ENCODE measurements around the gene MAPK1. TPM values are rescaled to one million over a fixed set of nuclear protein-coding genes. Genes with fewer than 3 reads are reported as not detected.

Gene MAPK1
- total and polyA plus RNA-seq, 9 of the 15 experiments (the other 6 are each of a cell fraction or from before 2014, with no cell fraction given), result 46.3 to 575 (median 283) TPM

DNA sequence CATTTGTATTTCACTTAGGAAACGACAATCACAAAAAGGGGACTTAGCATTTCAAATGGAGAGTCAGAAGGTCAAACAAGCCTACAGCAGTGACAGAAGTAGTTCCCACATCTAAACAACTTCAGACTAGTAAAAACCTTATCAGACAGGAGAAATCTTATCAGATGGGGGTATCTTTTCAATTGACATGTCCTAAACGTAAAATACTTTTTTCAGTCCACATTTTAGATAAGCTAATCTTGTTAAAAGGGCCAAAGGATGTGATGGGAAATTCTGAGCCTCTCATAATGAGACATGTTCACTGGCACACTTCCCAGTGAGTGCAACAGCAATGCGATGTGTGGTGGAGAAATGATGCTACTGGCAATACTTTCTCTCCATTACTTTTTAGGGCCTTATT is 2.4 kb downstream of the MAPK1 start:
- H3K79me2 ChIP-seq (ENCODE audit: control insufficient read depth, insufficient read depth, low read length), result peaks cover 89% of the 10 kb centered on the region
- peak overlapping the region; percentile 16 for H3K4me2 ChIP-seq (ENCODE audit: insufficient read depth, low read length)
- whole genome bisulfite sequencing (ENCODE audit: insufficient coverage, low coverage, missing lambda C conversion rate), result 27% methylated on average over 3 of the region's 3 CpGs
- H3K27me3 ChIP-seq (ENCODE audit: control insufficient read depth in 2 of 2, insufficient read depth in 2 of 2, low read length in 2 of 2), result no peaks in the 10 kb centered on the region
- peaks cover 68% of the 10 kb centered on the region for H4K20me1 ChIP-seq (replicated peaks; ENCODE audit: control insufficient read depth, insufficient read depth, low read length)
- TF ChIP-seq ZNF253 (CRISPR knock-in tag; conservative IDR thresholded peaks at IDR 0.05) (no peak), E2F1 (CRISPR knock-in tag; IDR thresholded peaks at IDR 0.05) (peak; percentile 44; the same call in 1 of the 2 replicates), ZNF239 (CRISPR knock-in tag; IDR thresholded peaks at IDR 0.05) (no peak), ATF3 (IDR thresholded peaks at IDR 0.05) (no peak), ATF3 (CRISPR knock-in tag; conservative IDR thresholded peaks at IDR 0.05) (peak; percentile 72; the same call in 1 of the 2 replicates)
- TF ChIP-seq, protein P1, sequence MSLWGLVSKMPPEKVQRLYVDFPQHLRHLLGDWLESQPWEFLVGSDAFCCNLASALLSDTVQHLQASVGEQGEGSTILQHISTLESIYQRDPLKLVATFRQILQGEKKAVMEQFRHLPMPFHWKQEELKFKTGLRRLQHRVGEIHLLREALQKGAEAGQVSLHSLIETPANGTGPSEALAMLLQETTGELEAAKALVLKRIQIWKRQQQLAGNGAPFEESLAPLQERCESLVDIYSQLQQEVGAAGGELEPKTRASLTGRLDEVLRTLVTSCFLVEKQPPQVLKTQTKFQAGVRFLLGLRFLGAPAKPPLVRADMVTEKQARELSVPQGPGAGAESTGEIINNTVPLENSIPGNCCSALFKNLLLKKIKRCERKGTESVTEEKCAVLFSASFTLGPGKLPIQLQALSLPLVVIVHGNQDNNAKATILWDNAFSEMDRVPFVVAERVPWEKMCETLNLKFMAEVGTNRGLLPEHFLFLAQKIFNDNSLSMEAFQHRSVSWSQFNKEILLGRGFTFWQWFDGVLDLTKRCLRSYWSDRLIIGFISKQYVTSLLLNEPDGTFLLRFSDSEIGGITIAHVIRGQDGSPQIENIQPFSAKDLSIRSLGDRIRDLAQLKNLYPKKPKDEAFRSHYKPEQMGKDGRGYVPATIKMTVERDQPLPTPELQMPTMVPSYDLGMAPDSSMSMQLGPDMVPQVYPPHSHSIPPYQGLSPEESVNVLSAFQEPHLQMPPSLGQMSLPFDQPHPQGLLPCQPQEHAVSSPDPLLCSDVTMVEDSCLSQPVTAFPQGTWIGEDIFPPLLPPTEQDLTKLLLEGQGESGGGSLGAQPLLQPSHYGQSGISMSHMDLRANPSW (CRISPR knock-in tag; IDR thresholded peaks at IDR 0.05), result 0 out of 2 replicates have a peak, but pooled peaks have one; percentile 27
- peak overlapping the region; percentile 55; the same call in 1 of the 2 replicates for H3K4me3 ChIP-seq
- ATAC-seq (no peak), DNase-seq (ENCODE audit: extremely low read depth in 1 of 4, low spot score in 3 of 4) (peak in 1 of 4 experiments; percentile 82), FAIRE-seq (no peak)
- ChIA-PET POLR2A (interaction anchor here (0.7 to 45.6 kb wide), 7 partner anchors 1 to 168 kb away, joined by 3 to 1351 read pairs (median 5); partner anchors contain the start of gene MAPK1), CTCF (ENCODE audit: low intra/inter-chr PET ratio) (interaction anchor here (1.4 kb wide), 1 partner anchor 12 kb away, joined by 5 read pairs; no protein-coding TSS in a partner anchor)
- peak overlapping the region in 1 of 2 experiments; percentile 74; a peak in 1 of 4 replicates for H3K9ac ChIP-seq (ENCODE audit: insufficient read depth in 1 of 2, low read depth in 2 of 2, low read length in 2 of 2)
- peaks cover 31% of the 10 kb centered on the region for H3K9me1 ChIP-seq (ENCODE audit: control insufficient read depth, insufficient read depth, low read length)
- H3K27ac ChIP-seq (ENCODE audit: extremely low read depth, low read depth, low read length), result no peak overlapping the region
- H2AFZ ChIP-seq (ENCODE audit: low read depth, low read length), result no peak overlapping the region
- in situ Hi-C loops (cut with MboI) (no loop called here), intact Hi-C loops (cut with micrococcal nuclease) (loop anchor here (5.0 to 10.0 kb wide), 3 partner anchors 88 to 948 kb away; partner anchors contain the start of genes CRKL and PRAME)
- peaks cover 44% of the 10 kb centered on the region for H3K36me3 ChIP-seq (ENCODE audit: control insufficient read depth, insufficient read depth, low read length)
- peaks cover 62 to 66% of the 10 kb centered on the region in 2 experiments for H3K4me1 ChIP-seq (replicated peaks in 1 of 2; ENCODE audit: control insufficient read depth in 2 of 2, insufficient read depth in 2 of 2, low read length in 2 of 2)
- H3K9me3 ChIP-seq (replicated peaks; ENCODE audit: control insufficient read depth, insufficient read depth, low read depth, low read length), result no peaks in the 10 kb centered on the region
- BruUV-seq (replicated peaks), result no TSS peak
